ENCODE data around the gene LPCAT2.

The LPCAT2 gene
- 0 to 0.81 reads per million in 2 donors for total RNA-seq

GRCh38 chr16:55508941-55509931 is at the start of gene LPCAT2:
TSS of gene LPCAT2 (plus strand) at chr16:55509072. CDS start at chr16:55509182, 110 bp downstream.
- DNase-seq = peak in 1 of 5 experiments; percentile 76

- DNase-seq = no peak
Observed at GRCh38 chr16:55462241-55462640, 46.6 kb upstream of the LPCAT2 start.

- no peak for DNase-seq
Observed at GRCh38 chr16:55464375-55464774, 44.5 kb upstream of the LPCAT2 start.

- peak; percentile 38 to 79 (median 71) for DNase-seq
Observed at GRCh38 chr16:55465077-55465896, 43.6 kb upstream of the LPCAT2 start.

- DNase-seq = no peak
Observed at GRCh38 chr16:55466209-55466608, 42.7 kb upstream of the LPCAT2 start.

GRCh38 chr16:55467898-55468297 is 41.0 kb upstream of the LPCAT2 start:
- no peak for DNase-seq

GRCh38 chr16:55468352-55468990 is 40.4 kb upstream of the LPCAT2 start:
- DNase-seq = no peak

- DNase-seq = no peak
Observed at GRCh38 chr16:55469821-55470532, 38.9 kb upstream of the LPCAT2 start.

- DNase-seq = no peak
Observed at GRCh38 chr16:55470533-55471371, 38.1 kb upstream of the LPCAT2 start.

GRCh38 chr16:55471448-55472097 is 37.3 kb upstream of the LPCAT2 start:
- DNase-seq = peak in 1 of 5 experiments; percentile 86

- no peak for DNase-seq
Observed at GRCh38 chr16:55473587-55473986, 35.3 kb upstream of the LPCAT2 start.

- DNase-seq = no peak
Observed at GRCh38 chr16:55474821-55475220, 34.1 kb upstream of the LPCAT2 start.

- DNase-seq = no peak
Observed at GRCh38 chr16:55475919-55476318, 33.0 kb upstream of the LPCAT2 start.

GRCh38 chr16:55476625-55477533 is 32.0 kb upstream of the LPCAT2 start:
- no peak for DNase-seq

- DNase-seq = no peak
Observed at GRCh38 chr16:55477736-55478135, 31.1 kb upstream of the LPCAT2 start.

GRCh38 chr16:55478827-55479429 is 29.9 kb upstream of the LPCAT2 start, which contains the start of gene MMP2:
TSS of gene MMP2 (plus strand) at chr16:55479198. CDS start at chr16:55479480, 282 bp downstream.
- no peak for DNase-seq

- DNase-seq = no peak
Observed at GRCh38 chr16:55479430-55480140, 29.3 kb upstream of the LPCAT2 start.

GRCh38 chr16:55480228-55480655 is 28.6 kb upstream of the LPCAT2 start:
- DNase-seq = no peak
